Activated CD4-positive, alpha-beta T cell treated with anti-CD3 and anti-CD28 coated beads, Interleukin-2, amount 10 ng/mL, durations not matched to agents 7 days and 5 days (primary cell): ENCODE measurements around the gene SEMA7A. TPM values are rescaled to one million over a fixed set of nuclear protein-coding genes. Genes with fewer than 3 reads are reported as not detected.
A peak's percentile ranks its signal among the peaks of the same experiment; 100 is the strongest.

Experiments used
- CTCF ChIA-PET: fragments of 350-600 bp; sonication (Branson Sonifier 250); formaldehyde crosslinking; loops from one replicate; lab custom pipeline; 2021; ENCODE audit warnings: antibody characterized with exemption; lab: Charles Lee
- POLR2A ChIA-PET: fragments of 350-600 bp; sonication (Branson Sonifier 250); formaldehyde crosslinking; loops from one replicate; lab custom pipeline; 2021; ENCODE audit warnings: antibody characterized with exemption; lab: Charles Lee
- DNase-seq: peaks from one replicate; pipeline ENCODE4 v3.0.0-alpha.2; 2020
- H3K27ac Mint-ChIP-seq: one replicate; pipeline ENCODE4 v1.8.0; 2021; ENCODE audit warnings: mild to moderate bottlenecking, moderate library complexity, mixed read lengths
- H3K27me3 Mint-ChIP-seq: one replicate; pipeline ENCODE4 v1.8.0; 2021; ENCODE audit warnings: mixed read lengths
- H3K36me3 Mint-ChIP-seq: one replicate; pipeline ENCODE4 v1.8.0; 2021; ENCODE audit warnings: low read depth, mixed read lengths
- H3K4me1 Mint-ChIP-seq: one replicate; pipeline ENCODE4 v1.8.0; 2021; ENCODE audit warnings: mixed read lengths
- H3K4me3 Mint-ChIP-seq: one replicate; pipeline ENCODE4 v1.8.0; 2021; ENCODE audit warnings: mild to moderate bottlenecking, moderate library complexity, mixed read lengths
- H3K9me3 Mint-ChIP-seq: one replicate; pipeline ENCODE4 v1.8.0; 2021; ENCODE audit warnings: mixed read lengths
- total RNA-seq, 2 experiments: library from RNA; stranded (reverse); gene quantifications; one replicate each; pipeline ENCODE4 v1.2.3, GENCODE V29; 2021

The SEMA7A gene
- total RNA-seq, 2 experiments from 2014 or later, result 2.7 to 3.5 TPM

GRCh38 chr15:74406992-74407705 lies 26.6 kb downstream of the SEMA7A start:
- Mint-ChIP-seq H3K27ac (peak overlapping the region; percentile 36), H3K4me3 (no peak overlapping the region), H3K27me3 (no peaks in the 10 kb centered on the region), H3K9me3 (no peaks in the 10 kb centered on the region), H3K4me1 (peaks cover 25% of the 10 kb centered on the region), H3K36me3 (no peaks in the 10 kb centered on the region)
- ChIA-PET CTCF (interaction anchor here (0.6 to 2.0 kb wide), 3 partner anchors 10 to 30 kb away, joined by 3 to 7 read pairs (median 6); no protein-coding TSS in a partner anchor), POLR2A (no interaction called here)
- no peak for DNase-seq

GRCh38 chr15:74406517-74406916 lies 27.2 kb downstream of the SEMA7A start:
- no peaks in the 10 kb centered on the region for H3K27me3 Mint-ChIP-seq
- H3K9me3 Mint-ChIP-seq, result no peaks in the 10 kb centered on the region
- no peak for DNase-seq
- POLR2A ChIA-PET, result no interaction called here
- H3K36me3 Mint-ChIP-seq, result no peaks in the 10 kb centered on the region
- H3K27ac Mint-ChIP-seq, result peak overlapping the region; percentile 26
- CTCF ChIA-PET, result interaction anchor here (0.6 to 6.8 kb wide), 4 partner anchors 10 to 31 kb away, joined by 3 to 49 read pairs (median 6); no protein-coding TSS in a partner anchor
- peaks cover 31% of the 10 kb centered on the region for H3K4me1 Mint-ChIP-seq
- no peak overlapping the region for H3K4me3 Mint-ChIP-seq

GRCh38 chr15:74405823-74406222 lies 27.9 kb downstream of the SEMA7A start:
- Mint-ChIP-seq H3K4me3 (no peak overlapping the region), H3K9me3 (no peaks in the 10 kb centered on the region), H3K27ac (no peak overlapping the region), H3K27me3 (no peaks in the 10 kb centered on the region), H3K36me3 (no peaks in the 10 kb centered on the region), H3K4me1 (peaks cover 38% of the 10 kb centered on the region)
- CTCF ChIA-PET, result interaction anchor here (0.7 to 6.8 kb wide), 6 partner anchors 9 to 30 kb away, joined by 3 to 49 read pairs (median 6); no protein-coding TSS in a partner anchor
- POLR2A ChIA-PET, result no interaction called here
- DNase-seq, result no peak

- ChIA-PET POLR2A (interaction anchor here (1.7 kb wide), 1 partner anchor 20 kb away, joined by 6 read pairs; no protein-coding TSS in a partner anchor), CTCF (interaction anchor here (1.1 to 6.8 kb wide), 11 partner anchors 9 to 36 kb away, joined by 3 to 49 read pairs (median 6); partner anchors contain the start of gene SEMA7A)
- Mint-ChIP-seq H3K27ac (peak overlapping the region; percentile 90), H3K4me1 (peaks cover 54% of the 10 kb centered on the region), H3K4me3 (no peak overlapping the region), H3K27me3 (no peaks in the 10 kb centered on the region), H3K9me3 (no peaks in the 10 kb centered on the region), H3K36me3 (no peaks in the 10 kb centered on the region)
- no peak for DNase-seq
Observed at GRCh38 chr15:74403991-74404563, 29.7 kb downstream of the SEMA7A start.

GRCh38 chr15:74403588-74403919 lies 30.2 kb downstream of the SEMA7A start:
- Mint-ChIP-seq H3K4me1 (peaks cover 58% of the 10 kb centered on the region), H3K4me3 (no peak overlapping the region), H3K27me3 (no peaks in the 10 kb centered on the region), H3K27ac (peak overlapping the region; percentile 90), H3K36me3 (no peaks in the 10 kb centered on the region), H3K9me3 (no peaks in the 10 kb centered on the region)
- ChIA-PET POLR2A (interaction anchor here (1.7 kb wide), 1 partner anchor 19 kb away, joined by 6 read pairs; no protein-coding TSS in a partner anchor), CTCF (interaction anchor here (1.1 to 6.8 kb wide), 9 partner anchors 9 to 36 kb away, joined by 3 to 49 read pairs (median 6); partner anchors contain the start of gene SEMA7A)
- DNase-seq, result no peak

- H3K36me3 Mint-ChIP-seq, result no peaks in the 10 kb centered on the region
- POLR2A ChIA-PET, result interaction anchor here (0.7 to 1.7 kb wide), 2 partner anchors 18 to 26 kb away, joined by 6 to 7 read pairs; no protein-coding TSS in a partner anchor
- peak; percentile 72 for DNase-seq
- peak overlapping the region; percentile 90 for H3K27ac Mint-ChIP-seq
- H3K27me3 Mint-ChIP-seq, result no peaks in the 10 kb centered on the region
- CTCF ChIA-PET, result interaction anchor here (0.9 to 6.8 kb wide), 10 partner anchors 9 to 37 kb away, joined by 3 to 49 read pairs (median 6); partner anchors contain the start of gene SEMA7A
- no peaks in the 10 kb centered on the region for H3K9me3 Mint-ChIP-seq
- H3K4me3 Mint-ChIP-seq, result peak overlapping the region; percentile 37
- H3K4me1 Mint-ChIP-seq, result peaks cover 63% of the 10 kb centered on the region
Observed at GRCh38 chr15:74402873-74403587, 30.7 kb downstream of the SEMA7A start.

- Mint-ChIP-seq H3K4me3 (peak overlapping the region; percentile 37), H3K36me3 (no peaks in the 10 kb centered on the region), H3K27ac (peak overlapping the region; percentile 90), H3K9me3 (no peaks in the 10 kb centered on the region), H3K4me1 (peaks cover 69% of the 10 kb centered on the region), H3K27me3 (no peaks in the 10 kb centered on the region)
- CTCF ChIA-PET, result interaction anchor here (0.9 to 6.8 kb wide), 8 partner anchors 9 to 36 kb away, joined by 3 to 49 read pairs (median 6); partner anchors contain the start of gene SEMA7A
- POLR2A ChIA-PET, result interaction anchor here (0.7 to 1.7 kb wide), 2 partner anchors 18 to 27 kb away, joined by 6 to 7 read pairs; no protein-coding TSS in a partner anchor
- no peak for DNase-seq
Observed at GRCh38 chr15:74402337-74402841, 31.4 kb downstream of the SEMA7A start.

- CTCF ChIA-PET, result interaction anchor here (0.6 to 6.8 kb wide), 8 partner anchors 9 to 81 kb away, joined by 3 to 49 read pairs (median 4); no protein-coding TSS in a partner anchor
- peak overlapping the region; percentile 69 for H3K27ac Mint-ChIP-seq
- no peaks in the 10 kb centered on the region for H3K36me3 Mint-ChIP-seq
- H3K4me3 Mint-ChIP-seq, result no peak overlapping the region
- POLR2A ChIA-PET, result interaction anchor here (0.7 kb wide), 1 partner anchor 16 kb away, joined by 4 read pairs; no protein-coding TSS in a partner anchor
- no peaks in the 10 kb centered on the region for H3K27me3 Mint-ChIP-seq
- H3K9me3 Mint-ChIP-seq, result no peaks in the 10 kb centered on the region
- H3K4me1 Mint-ChIP-seq, result peaks cover 79% of the 10 kb centered on the region
- DNase-seq, result peak; percentile 34
Observed at GRCh38 chr15:74400915-74401757, 32.6 kb downstream of the SEMA7A start.

- peak overlapping the region; percentile 27 for H3K4me3 Mint-ChIP-seq
- POLR2A ChIA-PET, result interaction anchor here (0.7 kb wide), 1 partner anchor 15 kb away, joined by 4 read pairs; no protein-coding TSS in a partner anchor
- no peaks in the 10 kb centered on the region for H3K9me3 Mint-ChIP-seq
- peaks cover 81% of the 10 kb centered on the region for H3K4me1 Mint-ChIP-seq
- no peaks in the 10 kb centered on the region for H3K36me3 Mint-ChIP-seq
- peak overlapping the region; percentile 69 for H3K27ac Mint-ChIP-seq
- H3K27me3 Mint-ChIP-seq, result no peaks in the 10 kb centered on the region
- CTCF ChIA-PET, result interaction anchor here (0.6 to 6.8 kb wide), 9 partner anchors 9 to 247 kb away, joined by 3 to 49 read pairs (median 5); no protein-coding TSS in a partner anchor
- DNase-seq, result peak; percentile 35
Observed at GRCh38 chr15:74400313-74400860, 33.4 kb downstream of the SEMA7A start.

- Mint-ChIP-seq H3K4me1 (peaks cover 81% of the 10 kb centered on the region), H3K4me3 (no peak overlapping the region), H3K27me3 (no peaks in the 10 kb centered on the region), H3K9me3 (no peaks in the 10 kb centered on the region), H3K27ac (peak overlapping the region; percentile 69), H3K36me3 (no peaks in the 10 kb centered on the region)
- CTCF ChIA-PET, result interaction anchor here (0.7 to 6.8 kb wide), 10 partner anchors 9 to 247 kb away, joined by 3 to 49 read pairs (median 5); no protein-coding TSS in a partner anchor
- POLR2A ChIA-PET, result no interaction called here
- DNase-seq, result peak; percentile 58
Observed at GRCh38 chr15:74399511-74400312, 34.0 kb downstream of the SEMA7A start.
